Astrocyte (in vitro differentiated cells and primary cell): ENCODE results near the gene COA1. TPM values are rescaled to one million over a fixed set of nuclear protein-coding genes. Genes with fewer than 3 reads are reported as not detected.

Source experiments
- DNase-seq: peaks from one replicate; pipeline ENCODE4 v3.0.0-alpha.2; 2010; ENCODE audit warnings: low read depth
- FAIRE-seq: peaks from 2 replicates; lab custom pipeline; 2011; peaks lifted over from hg19 to GRCh38; lab: Jason Lieb, UNC
- H2AFZ ChIP-seq: 2 replicates; pipeline ENCODE4 v1.6.0; 2012; ENCODE audit warnings: low read depth, low read length, inconsistent platforms
- H3K27ac ChIP-seq: 2 replicates; pipeline ENCODE4 v1.5.1; 2011; ENCODE audit warnings: low read depth, low read length, inconsistent platforms
- H3K27me3 ChIP-seq: 2 replicates; pipeline ENCODE4 v1.6.0; 2011; ENCODE audit warnings: low read length, inconsistent platforms; ENCODE audit not compliant: insufficient read depth
- H3K36me3 ChIP-seq: 2 replicates; pipeline ENCODE4 v1.5.1; 2011; ENCODE audit warnings: low read length, inconsistent platforms; ENCODE audit not compliant: insufficient read depth
- H3K4me1 ChIP-seq: 2 replicates; pipeline ENCODE4 v1.5.1; 2011; ENCODE audit warnings: low read length, inconsistent platforms; ENCODE audit not compliant: insufficient read depth
- H3K4me2 ChIP-seq: 2 replicates; pipeline ENCODE4 v1.6.0; 2012; ENCODE audit warnings: low read length, inconsistent platforms
- H3K4me3 ChIP-seq: 2 replicates; pipeline ENCODE4 v1.5.1; 2011; ENCODE audit warnings: low read depth, mild to moderate bottlenecking, low read length, inconsistent platforms; ENCODE audit not compliant: insufficient read depth
- H3K79me2 ChIP-seq: 2 replicates; pipeline ENCODE4 v1.6.0; 2012; ENCODE audit warnings: mild to moderate bottlenecking, low read length, inconsistent platforms; ENCODE audit not compliant: insufficient read depth
- H3K9ac ChIP-seq: 2 replicates; pipeline ENCODE4 v1.6.0; 2012; ENCODE audit warnings: mild to moderate bottlenecking, low read length, inconsistent platforms
- H3K9me3 ChIP-seq: 2 replicates; pipeline ENCODE4 v1.5.1; 2012; ENCODE audit warnings: low read depth, mild to moderate bottlenecking, low read length, inconsistent platforms; ENCODE audit not compliant: insufficient read depth
- H4K20me1 ChIP-seq: 2 replicates; pipeline ENCODE4 v1.6.0; 2012; ENCODE audit warnings: low read length, inconsistent platforms; ENCODE audit not compliant: insufficient read depth
- H3K27ac Mint-ChIP-seq: one replicate; pipeline ENCODE4 v1.8.0; 2021; ENCODE audit warnings: mild to moderate bottlenecking, mixed read lengths; ENCODE audit not compliant: unreplicated experiment
- H3K27me3 Mint-ChIP-seq: one replicate; pipeline ENCODE4 v1.8.0; 2021; ENCODE audit warnings: low read depth, mixed read lengths; ENCODE audit not compliant: unreplicated experiment
- H3K36me3 Mint-ChIP-seq: one replicate; pipeline ENCODE4 v1.8.0; 2021; ENCODE audit warnings: low read depth, mixed read lengths; ENCODE audit not compliant: unreplicated experiment
- H3K4me1 Mint-ChIP-seq: one replicate; pipeline ENCODE4 v1.8.0; 2021; ENCODE audit warnings: low read depth, mixed read lengths; ENCODE audit not compliant: unreplicated experiment
- H3K4me3 Mint-ChIP-seq: one replicate; pipeline ENCODE4 v1.8.0; 2021; ENCODE audit warnings: mild to moderate bottlenecking, moderate library complexity, mixed read lengths; ENCODE audit not compliant: unreplicated experiment
- H3K9me3 Mint-ChIP-seq: one replicate; pipeline ENCODE4 v1.8.0; 2021; ENCODE audit warnings: mild to moderate bottlenecking, mixed read lengths; ENCODE audit not compliant: unreplicated experiment
- EZH2 ChIP-seq: IDR thresholded peaks from 2 replicates; pipeline ENCODE4 v1.6.1; 2012; ENCODE audit warnings: mild to moderate bottlenecking, low read length, inconsistent platforms; ENCODE audit not compliant: insufficient read depth
- total RNA-seq: library from RNA; stranded (reverse); gene quantifications from 2 replicates; pipeline ENCODE4 v1.2.1, GENCODE V29; 2021
- TF ChIP-seq, protein P1 (sequence below): IDR thresholded peaks from 2 replicates; pipeline ENCODE4 v1.5.1; 2011; ENCODE audit warnings: low read depth, mild to moderate bottlenecking, inconsistent platforms, low read length, moderate library complexity; ENCODE audit not compliant: insufficient read depth

The COA1 gene
- total RNA-seq, 1 donor from 2014 or later, result 47.0 TPM

- Mint-ChIP-seq H3K4me1 (peaks cover 19% of the 10 kb centered on the region), H3K9me3 (no peaks in the 10 kb centered on the region), H3K4me3 (no peak overlapping the region), H3K27ac (no peak overlapping the region), H3K27me3 (no peaks in the 10 kb centered on the region), H3K36me3 (no peaks in the 10 kb centered on the region)
- Histone ChIP-seq H3K4me3 (no peak overlapping the region), H3K9ac (no peak overlapping the region), H3K27ac (peak overlapping the region; percentile 4), H3K36me3 (peaks cover 9% of the 10 kb centered on the region), H4K20me1 (peaks cover 84% of the 10 kb centered on the region), H3K79me2 (peaks cover 99% of the 10 kb centered on the region), H3K4me1 (peaks cover 2% of the 10 kb centered on the region), H2AFZ (no peak overlapping the region), H3K9me3 (no peaks in the 10 kb centered on the region), H3K4me2 (peak overlapping the region; percentile 14), H3K27me3 (no peaks in the 10 kb centered on the region)
- peak; percentile 55 for DNase-seq
- TF ChIP-seq EZH2, result no peak
- TF ChIP-seq, protein P1, sequence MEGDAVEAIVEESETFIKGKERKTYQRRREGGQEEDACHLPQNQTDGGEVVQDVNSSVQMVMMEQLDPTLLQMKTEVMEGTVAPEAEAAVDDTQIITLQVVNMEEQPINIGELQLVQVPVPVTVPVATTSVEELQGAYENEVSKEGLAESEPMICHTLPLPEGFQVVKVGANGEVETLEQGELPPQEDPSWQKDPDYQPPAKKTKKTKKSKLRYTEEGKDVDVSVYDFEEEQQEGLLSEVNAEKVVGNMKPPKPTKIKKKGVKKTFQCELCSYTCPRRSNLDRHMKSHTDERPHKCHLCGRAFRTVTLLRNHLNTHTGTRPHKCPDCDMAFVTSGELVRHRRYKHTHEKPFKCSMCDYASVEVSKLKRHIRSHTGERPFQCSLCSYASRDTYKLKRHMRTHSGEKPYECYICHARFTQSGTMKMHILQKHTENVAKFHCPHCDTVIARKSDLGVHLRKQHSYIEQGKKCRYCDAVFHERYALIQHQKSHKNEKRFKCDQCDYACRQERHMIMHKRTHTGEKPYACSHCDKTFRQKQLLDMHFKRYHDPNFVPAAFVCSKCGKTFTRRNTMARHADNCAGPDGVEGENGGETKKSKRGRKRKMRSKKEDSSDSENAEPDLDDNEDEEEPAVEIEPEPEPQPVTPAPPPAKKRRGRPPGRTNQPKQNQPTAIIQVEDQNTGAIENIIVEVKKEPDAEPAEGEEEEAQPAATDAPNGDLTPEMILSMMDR, result no peak
- no peak for FAIRE-seq
These were observed 137.7 kb downstream of the COA1 start for GRCh38 chr7:43591558-43592180.

GRCh38 chr7:43590862-43591557, 138.3 kb downstream of the COA1 start:
- H3K36me3 Mint-ChIP-seq, result no peaks in the 10 kb centered on the region
- H3K4me3 Mint-ChIP-seq, result no peak overlapping the region
- Histone ChIP-seq H3K4me1 (peaks cover 2% of the 10 kb centered on the region), H3K9ac (no peak overlapping the region), H3K36me3 (peaks cover 4% of the 10 kb centered on the region), H2AFZ (no peak overlapping the region), H3K27ac (no peak overlapping the region), H3K27me3 (no peaks in the 10 kb centered on the region), H3K4me3 (no peak overlapping the region), H3K4me2 (peak overlapping the region; percentile 14), H3K79me2 (peaks cover 99% of the 10 kb centered on the region), H3K9me3 (no peaks in the 10 kb centered on the region), H4K20me1 (peaks cover 86% of the 10 kb centered on the region)
- FAIRE-seq (no peak), DNase-seq (no peak)
- H3K27me3 Mint-ChIP-seq, result no peaks in the 10 kb centered on the region
- H3K4me1 Mint-ChIP-seq, result peaks cover 24% of the 10 kb centered on the region
- no peak overlapping the region for H3K27ac Mint-ChIP-seq
- H3K9me3 Mint-ChIP-seq, result no peaks in the 10 kb centered on the region
- TF ChIP-seq, protein P1, result no peak
- no peak for TF ChIP-seq EZH2

- H3K4me1 ChIP-seq, result peaks cover 5% of the 10 kb centered on the region
- H3K4me3 ChIP-seq, result no peak overlapping the region
- DNase-seq (no peak), FAIRE-seq (no peak)
- Mint-ChIP-seq H3K36me3 (no peaks in the 10 kb centered on the region), H3K4me1 (peaks cover 30% of the 10 kb centered on the region), H3K4me3 (no peak overlapping the region), H3K27ac (no peak overlapping the region), H3K9me3 (no peaks in the 10 kb centered on the region), H3K27me3 (no peaks in the 10 kb centered on the region)
- H2AFZ ChIP-seq, result no peak overlapping the region
- H3K27ac ChIP-seq, result no peak overlapping the region
- peaks cover 84% of the 10 kb centered on the region for H4K20me1 ChIP-seq
- H3K79me2 ChIP-seq, result peaks cover 99% of the 10 kb centered on the region
- no peaks in the 10 kb centered on the region for H3K36me3 ChIP-seq
- TF ChIP-seq EZH2, result no peak
- TF ChIP-seq, protein P1, result no peak
- H3K9me3 ChIP-seq, result no peaks in the 10 kb centered on the region
- H3K27me3 ChIP-seq, result no peaks in the 10 kb centered on the region
- H3K9ac ChIP-seq, result no peak overlapping the region
- H3K4me2 ChIP-seq, result no peak overlapping the region
These were observed 139.6 kb downstream of the COA1 start for GRCh38 chr7:43589728-43590127.
